H9 (cell line): ENCODE data around the gene CACNA2D4. TPM values are rescaled to one million over a fixed set of nuclear protein-coding genes. Genes with fewer than 3 reads are reported as not detected.

ENCODE experiments used
- DNase-seq: peaks from one replicate; pipeline ENCODE4 v3.0.0-alpha.2; 2017
- H2AFZ ChIP-seq: one replicate; pipeline ENCODE4 v1.6.1; 2013; ENCODE audit warnings: mild to moderate bottlenecking, low read length, control low read depth, moderate library complexity
- H2AK5ac ChIP-seq: 2 replicates; pipeline ENCODE4 v1.6.1; 2013; ENCODE audit warnings: low read length, control low read depth, mixed read lengths; ENCODE audit not compliant: insufficient read length
- H2BK120ac ChIP-seq: one replicate; pipeline ENCODE4 v1.6.1; 2013; ENCODE audit warnings: low read depth, mild to moderate bottlenecking, low read length, control low read depth, inconsistent platforms; ENCODE audit not compliant: poor library complexity, severe bottlenecking
- H2BK12ac ChIP-seq: 2 replicates; pipeline ENCODE4 v1.6.1; 2013; ENCODE audit warnings: low read length, control low read depth, mixed read lengths, low read depth; ENCODE audit not compliant: insufficient read length
- H2BK15ac ChIP-seq: 2 replicates; pipeline ENCODE4 v1.6.1; 2013; ENCODE audit warnings: low read depth, low read length, control low read depth
- H2BK20ac ChIP-seq: one replicate; pipeline ENCODE4 v1.6.1; 2013; ENCODE audit warnings: low read depth, mild to moderate bottlenecking, low read length, control low read depth, inconsistent platforms; ENCODE audit not compliant: poor library complexity, severe bottlenecking
- H2BK5ac ChIP-seq: 2 replicates; pipeline ENCODE4 v1.6.1; 2013; ENCODE audit warnings: low read length, control low read depth, mixed read lengths; ENCODE audit not compliant: insufficient read length
- H3K14ac ChIP-seq: 2 replicates; pipeline ENCODE4 v1.6.1; 2013; ENCODE audit warnings: low read length, control low read depth; ENCODE audit not compliant: insufficient read depth
- H3K18ac ChIP-seq: 2 replicates; pipeline ENCODE4 v1.6.1; 2013; ENCODE audit warnings: low read depth, mild to moderate bottlenecking, mixed read lengths, low read length, control low read depth; ENCODE audit not compliant: insufficient read length
- H3K23ac ChIP-seq: 2 replicates; pipeline ENCODE4 v1.6.1; 2013; ENCODE audit warnings: low read length, control low read depth, mixed read lengths, low read depth; ENCODE audit not compliant: insufficient read length
- H3K23me2 ChIP-seq: 2 replicates; pipeline ENCODE4 v1.6.1; 2013; ENCODE audit warnings: low read depth, mild to moderate bottlenecking, mixed read lengths, low read length, control low read depth; ENCODE audit not compliant: insufficient read length, poor library complexity, severe bottlenecking
- H3K27ac ChIP-seq: 2 replicates; pipeline ENCODE4 v1.5.1; 2013; ENCODE audit warnings: low read length, control low read depth, mixed read lengths, low read depth; ENCODE audit not compliant: insufficient read length
- H3K27me3 ChIP-seq: 2 replicates; pipeline ENCODE4 v1.6.1; 2013; ENCODE audit warnings: low read length, control low read depth, inconsistent platforms; ENCODE audit not compliant: insufficient read depth
- H3K4ac ChIP-seq: 2 replicates; pipeline ENCODE4 v1.6.1; 2013; ENCODE audit warnings: low read depth, mild to moderate bottlenecking, control low read depth, inconsistent platforms, low read length, moderate library complexity
- H3K4me1 ChIP-seq: 2 replicates; pipeline ENCODE4 v1.6.1; 2013; ENCODE audit warnings: low read length, control low read depth, inconsistent platforms; ENCODE audit not compliant: insufficient read depth
- H3K4me2 ChIP-seq: 2 replicates; pipeline ENCODE4 v1.6.1; 2013; ENCODE audit warnings: low read length, control low read depth, mixed read lengths; ENCODE audit not compliant: insufficient read length, insufficient read depth
- H3K56ac ChIP-seq: 2 replicates; pipeline ENCODE4 v1.6.1; 2013; ENCODE audit warnings: low read depth, mild to moderate bottlenecking, mixed read lengths, low read length, control low read depth; ENCODE audit not compliant: insufficient read length
- H3K79me1 ChIP-seq: 2 replicates; pipeline ENCODE4 v1.6.1; 2013; ENCODE audit warnings: low read depth, mild to moderate bottlenecking, moderate library complexity, low read length, control low read depth, inconsistent platforms; ENCODE audit not compliant: insufficient read depth, poor library complexity, severe bottlenecking
- H3K79me2 ChIP-seq: 2 replicates; pipeline ENCODE4 v1.6.1; 2013; ENCODE audit warnings: low read length, control low read depth, inconsistent platforms; ENCODE audit not compliant: insufficient read depth
- H3K9ac ChIP-seq: 2 replicates; pipeline ENCODE4 v1.6.1; 2013; ENCODE audit warnings: low read length, control low read depth, mixed read lengths; ENCODE audit not compliant: insufficient read length; ENCODE audit errors: extremely low read depth
- H3K9me3 ChIP-seq: one replicate; pipeline ENCODE4 v1.6.1; 2013; ENCODE audit warnings: low read depth, low read length, inconsistent platforms; ENCODE audit not compliant: control insufficient read depth
- H3T11ph ChIP-seq: one replicate; pipeline ENCODE4 v1.6.1; 2013; ENCODE audit warnings: mild to moderate bottlenecking, low read length, control low read depth, inconsistent platforms
- H4K20me1 ChIP-seq: one replicate; pipeline ENCODE4 v1.6.1; 2013; ENCODE audit not compliant: control insufficient read depth, insufficient read length, insufficient read depth
- H4K5ac ChIP-seq: 2 replicates; pipeline ENCODE4 v1.6.1; 2013; ENCODE audit warnings: low read depth, mild to moderate bottlenecking, mixed read lengths, low read length, control low read depth; ENCODE audit not compliant: insufficient read length
- H4K8ac ChIP-seq: replicated peaks from 2 replicates; pipeline ENCODE4 v1.6.1; 2013; ENCODE audit warnings: low read length, control low read depth, mixed read lengths, low read depth; ENCODE audit not compliant: insufficient read length
- H4K91ac ChIP-seq: 2 replicates; pipeline ENCODE4 v1.6.1; 2013; ENCODE audit warnings: low read depth, mild to moderate bottlenecking, moderate library complexity, mixed read lengths, low read length, control low read depth; ENCODE audit not compliant: insufficient read length
- H3K27ac Mint-ChIP-seq, 3 experiments: 2 replicates in 2 of 3; 3 replicates in 1 of 3; pipeline ENCODE4 v1.8.0; 2020 to 2021; ENCODE audit warnings: mixed read lengths in 3 of 3, mild to moderate bottlenecking in 1 of 3, moderate library complexity in 1 of 3
- H3K27me3 Mint-ChIP-seq: 2 replicates; pipeline ENCODE4 v1.8.0; 2021; ENCODE audit warnings: low read depth, mild to moderate bottlenecking, moderate library complexity, mixed read lengths
- H3K36me3 Mint-ChIP-seq, 3 experiments: 2 replicates in 2 of 3; 3 replicates in 1 of 3; pipeline ENCODE4 v1.8.0; 2020 to 2021; ENCODE audit warnings: low read depth in 3 of 3, mixed read lengths in 3 of 3; ENCODE audit not compliant: insufficient read depth in 1 of 3
- H3K4me1 Mint-ChIP-seq, 2 experiments: 2 replicates each; pipeline ENCODE4 v1.8.0; 2020; ENCODE audit warnings: mixed read lengths in 2 of 2
- H3K4me3 Mint-ChIP-seq, 2 experiments: 2 replicates in 1 of 2; 3 replicates in 1 of 2; pipeline ENCODE4 v1.8.0; 2020 to 2021; ENCODE audit warnings: mild to moderate bottlenecking in 2 of 2, mixed read lengths in 2 of 2, moderate library complexity in 1 of 2
- H3K9me3 Mint-ChIP-seq, 2 experiments: 2 replicates in 1 of 2; 3 replicates in 1 of 2; pipeline ENCODE4 v1.8.0; 2020; ENCODE audit warnings: mild to moderate bottlenecking in 2 of 2, mixed read lengths in 2 of 2, moderate library complexity in 1 of 2
- WGBS: extraction: QIAGEN DNeasy Blood & Tissue Kit; methylation state at CpG from one replicate; pipeline ENCODE4 v1.1.7; 2013; ENCODE audit warnings: missing lambda C conversion rate, low lambda C conversion rate, mixed read lengths; ENCODE audit not compliant: insufficient read length; ENCODE audit errors: extremely low coverage; 5-methylcytosine and 5-hydroxymethylcytosine counted together
- total RNA-seq: library from RNA; stranded (reverse); gene quantifications from 2 replicates; pipeline ENCODE4 v1.2.1, GENCODE V29; 2021
- TF ChIP-seq, protein P1 (sequence below): fragments of 200-600 bp; sonication (generic); conservative IDR thresholded peaks from 3 replicates; pipeline ENCODE4 v1.8.0; 2021; ENCODE audit warnings: antibody characterized with exemption, mild to moderate bottlenecking

CACNA2D4 gene
- total RNA-seq, 1 experiment from 2014 or later, result 0.79 TPM

DNA sequence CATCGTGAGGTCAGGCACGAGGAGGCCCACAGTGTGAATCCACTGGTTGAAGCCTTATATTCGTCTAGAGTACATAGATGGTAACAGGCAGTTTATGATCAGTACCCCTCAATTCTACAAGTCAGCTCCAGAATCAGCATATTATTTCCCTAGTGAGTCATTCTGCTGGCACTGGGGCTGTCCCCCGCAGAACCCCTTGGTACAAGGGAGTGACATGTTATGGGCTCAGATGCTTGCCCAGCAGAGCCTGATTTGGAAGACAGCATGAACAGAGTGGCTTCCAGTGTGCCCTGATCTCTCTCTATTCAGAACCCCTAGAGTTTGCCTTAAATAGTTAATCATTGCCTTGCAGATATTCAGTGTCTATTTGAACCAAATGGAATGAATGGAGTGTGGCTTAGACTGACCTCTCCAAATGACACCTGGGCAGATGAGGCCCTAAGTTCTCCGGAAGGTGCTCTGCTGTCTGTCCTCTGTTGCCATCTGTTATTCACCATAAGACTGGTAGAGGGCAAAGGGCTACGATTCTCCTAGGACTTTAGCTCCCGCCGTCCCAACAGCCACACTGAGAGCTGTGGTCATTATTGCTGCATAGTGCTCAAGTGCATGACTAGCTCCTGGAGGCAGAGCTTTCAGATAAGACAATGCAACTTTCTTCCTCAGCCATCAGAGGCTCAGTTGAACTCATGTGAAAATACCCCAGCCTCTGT is 41.1 kb downstream of the CACNA2D4 start:
- Mint-ChIP-seq H3K36me3 (no peaks in the 10 kb centered on the region; a peak in 1 of 7 replicates), H3K27me3 (peaks cover 4% of the 10 kb centered on the region)

More for the DNA sequence above, 41.1 kb downstream of the CACNA2D4 start:
- H2BK12ac ChIP-seq, result no peak overlapping the region
- H3T11ph ChIP-seq, result no peak overlapping the region
- H3K23me2 ChIP-seq, result no peaks in the 10 kb centered on the region
- WGBS, result no CpG with 5 or more reads among the region's 8 CpGs
- no peak overlapping the region for H2AFZ ChIP-seq
- H3K4me2 ChIP-seq, result no peak overlapping the region
- H3K4ac ChIP-seq, result no peak overlapping the region
- no peaks in the 10 kb centered on the region for H3K9me3 ChIP-seq
- no peaks in the 10 kb centered on the region for H3K27me3 ChIP-seq
- no peaks in the 10 kb centered on the region for H4K20me1 ChIP-seq
- H3K4me1 Mint-ChIP-seq, result no peaks in the 10 kb centered on the region
- no peak overlapping the region for H3K9ac ChIP-seq
- no peak overlapping the region for H3K27ac ChIP-seq
- no peak overlapping the region for H3K27ac Mint-ChIP-seq
- peak; percentile 19 for DNase-seq
- no peak overlapping the region for H3K4me3 Mint-ChIP-seq
- no peak overlapping the region for H3K56ac ChIP-seq
- H3K9me3 Mint-ChIP-seq, result no peaks in the 10 kb centered on the region
- H2BK5ac ChIP-seq, result no peak overlapping the region
- TF ChIP-seq, protein P1, sequence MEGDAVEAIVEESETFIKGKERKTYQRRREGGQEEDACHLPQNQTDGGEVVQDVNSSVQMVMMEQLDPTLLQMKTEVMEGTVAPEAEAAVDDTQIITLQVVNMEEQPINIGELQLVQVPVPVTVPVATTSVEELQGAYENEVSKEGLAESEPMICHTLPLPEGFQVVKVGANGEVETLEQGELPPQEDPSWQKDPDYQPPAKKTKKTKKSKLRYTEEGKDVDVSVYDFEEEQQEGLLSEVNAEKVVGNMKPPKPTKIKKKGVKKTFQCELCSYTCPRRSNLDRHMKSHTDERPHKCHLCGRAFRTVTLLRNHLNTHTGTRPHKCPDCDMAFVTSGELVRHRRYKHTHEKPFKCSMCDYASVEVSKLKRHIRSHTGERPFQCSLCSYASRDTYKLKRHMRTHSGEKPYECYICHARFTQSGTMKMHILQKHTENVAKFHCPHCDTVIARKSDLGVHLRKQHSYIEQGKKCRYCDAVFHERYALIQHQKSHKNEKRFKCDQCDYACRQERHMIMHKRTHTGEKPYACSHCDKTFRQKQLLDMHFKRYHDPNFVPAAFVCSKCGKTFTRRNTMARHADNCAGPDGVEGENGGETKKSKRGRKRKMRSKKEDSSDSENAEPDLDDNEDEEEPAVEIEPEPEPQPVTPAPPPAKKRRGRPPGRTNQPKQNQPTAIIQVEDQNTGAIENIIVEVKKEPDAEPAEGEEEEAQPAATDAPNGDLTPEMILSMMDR, result no peak
- H3K79me2 ChIP-seq, result no peaks in the 10 kb centered on the region
- no peak overlapping the region for H3K23ac ChIP-seq
- no peak overlapping the region for H2BK15ac ChIP-seq
- H4K8ac ChIP-seq, result no peak overlapping the region
- no peak overlapping the region for H4K5ac ChIP-seq
- no peaks in the 10 kb centered on the region for H3K79me1 ChIP-seq
- H3K18ac ChIP-seq, result no peak overlapping the region
- no peak overlapping the region; the same call in 1 of the 2 replicates for H3K14ac ChIP-seq
- H3K4me1 ChIP-seq, result no peaks in the 10 kb centered on the region
- H2BK20ac ChIP-seq, result no peak overlapping the region
- H4K91ac ChIP-seq, result no peak overlapping the region
- H2AK5ac ChIP-seq, result no peak overlapping the region
- H2BK120ac ChIP-seq, result no peak overlapping the region
